Measurements from ENCODE around the gene SLC27A3. TPM values are rescaled to one million over a fixed set of nuclear protein-coding genes. Genes with fewer than 3 reads are reported as not detected.

SLC27A3 gene
- total RNA-seq, 1 experiment from 2014 or later = 42.0 TPM

DNA sequence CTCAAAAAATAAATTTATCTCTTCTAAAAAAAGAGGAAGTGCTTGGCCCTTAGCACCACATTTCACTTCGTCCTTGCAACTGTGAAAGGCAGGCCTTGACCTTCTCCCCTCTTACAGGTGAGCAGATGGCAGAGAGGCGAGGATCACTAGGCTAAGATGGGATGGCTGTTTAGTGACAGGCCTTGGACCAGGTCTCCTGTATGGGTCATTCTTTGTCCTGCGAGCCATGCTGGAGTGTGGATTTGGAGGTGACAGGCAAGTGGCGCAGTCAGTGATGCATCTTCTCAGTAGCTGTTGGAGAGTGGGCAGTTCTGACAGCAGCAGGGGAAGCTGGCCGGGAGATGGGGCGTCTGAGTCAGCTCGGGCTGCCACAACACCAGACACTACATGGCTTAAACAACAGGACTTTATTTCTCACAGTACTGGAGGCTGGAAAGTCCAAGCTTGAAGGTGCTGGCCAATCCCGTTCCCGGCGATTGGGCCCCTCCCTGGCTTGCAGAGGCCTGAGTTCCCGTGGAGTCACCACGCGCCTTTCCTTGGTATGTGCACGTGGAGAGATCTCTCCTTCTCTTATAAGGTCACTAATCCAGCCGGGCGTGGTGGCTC is 16.5 kb downstream of the SLC27A3 start:
- H2BK5ac ChIP-seq (ENCODE audit: insufficient read length, low read length) = no peak overlapping the region
- no peak overlapping the region for H3K14ac ChIP-seq (ENCODE audit: insufficient read depth, low read length)
- no peak overlapping the region for H3K9ac ChIP-seq (ENCODE audit: extremely low read depth, insufficient read length, low read length)
- no peak overlapping the region for H3K4me2 ChIP-seq (ENCODE audit: insufficient read depth, insufficient read length, low read length)
- no peak overlapping the region for H2BK120ac ChIP-seq (ENCODE audit: low read depth, low read length, poor library complexity, severe bottlenecking)
- H3K23me2 ChIP-seq (ENCODE audit: insufficient read length, low read depth, low read length, poor library complexity, severe bottlenecking) = no peaks in the 10 kb centered on the region
- TF ChIP-seq, protein P1, sequence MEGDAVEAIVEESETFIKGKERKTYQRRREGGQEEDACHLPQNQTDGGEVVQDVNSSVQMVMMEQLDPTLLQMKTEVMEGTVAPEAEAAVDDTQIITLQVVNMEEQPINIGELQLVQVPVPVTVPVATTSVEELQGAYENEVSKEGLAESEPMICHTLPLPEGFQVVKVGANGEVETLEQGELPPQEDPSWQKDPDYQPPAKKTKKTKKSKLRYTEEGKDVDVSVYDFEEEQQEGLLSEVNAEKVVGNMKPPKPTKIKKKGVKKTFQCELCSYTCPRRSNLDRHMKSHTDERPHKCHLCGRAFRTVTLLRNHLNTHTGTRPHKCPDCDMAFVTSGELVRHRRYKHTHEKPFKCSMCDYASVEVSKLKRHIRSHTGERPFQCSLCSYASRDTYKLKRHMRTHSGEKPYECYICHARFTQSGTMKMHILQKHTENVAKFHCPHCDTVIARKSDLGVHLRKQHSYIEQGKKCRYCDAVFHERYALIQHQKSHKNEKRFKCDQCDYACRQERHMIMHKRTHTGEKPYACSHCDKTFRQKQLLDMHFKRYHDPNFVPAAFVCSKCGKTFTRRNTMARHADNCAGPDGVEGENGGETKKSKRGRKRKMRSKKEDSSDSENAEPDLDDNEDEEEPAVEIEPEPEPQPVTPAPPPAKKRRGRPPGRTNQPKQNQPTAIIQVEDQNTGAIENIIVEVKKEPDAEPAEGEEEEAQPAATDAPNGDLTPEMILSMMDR (conservative IDR thresholded peaks at IDR 0.05) = no peak
- H3K36me3 Mint-ChIP-seq (ENCODE audit: insufficient read depth in 1 of 3, low read depth in 3 of 3) = no peaks in the 10 kb centered on the region
- no peak overlapping the region for H3K4ac ChIP-seq (ENCODE audit: low read depth, low read length)
- no peak overlapping the region for H4K8ac ChIP-seq (replicated peaks; ENCODE audit: insufficient read length, low read depth, low read length)
- no peak overlapping the region for H3T11ph ChIP-seq (ENCODE audit: low read length)
- H3K18ac ChIP-seq (ENCODE audit: insufficient read length, low read depth, low read length) = no peak overlapping the region
- peak; percentile 29 for DNase-seq
- peaks cover 2% of the 10 kb centered on the region for H3K27me3 Mint-ChIP-seq (ENCODE audit: low read depth)
- H3K56ac ChIP-seq (ENCODE audit: insufficient read length, low read depth, low read length) = no peak overlapping the region
- H4K5ac ChIP-seq (ENCODE audit: insufficient read length, low read depth, low read length) = no peak overlapping the region
- H3K23ac ChIP-seq (ENCODE audit: insufficient read length, low read depth, low read length) = no peak overlapping the region
- H4K91ac ChIP-seq (ENCODE audit: insufficient read length, low read depth, low read length) = no peak overlapping the region
- H2BK15ac ChIP-seq (ENCODE audit: low read depth, low read length) = no peak overlapping the region
- H3K9me3 ChIP-seq (ENCODE audit: control insufficient read depth, low read depth, low read length) = no peaks in the 10 kb centered on the region
- no peaks in the 10 kb centered on the region for H3K79me1 ChIP-seq (ENCODE audit: insufficient read depth, low read depth, low read length, poor library complexity, severe bottlenecking)
- H2BK12ac ChIP-seq (ENCODE audit: insufficient read length, low read depth, low read length) = no peak overlapping the region
- no peak overlapping the region for H3K4me3 Mint-ChIP-seq
- H3K4me1 Mint-ChIP-seq = peaks cover 30 to 44% of the 10 kb centered on the region in 2 experiments
- no peaks in the 10 kb centered on the region for H3K79me2 ChIP-seq (ENCODE audit: insufficient read depth, low read length)
- H2AFZ ChIP-seq (ENCODE audit: low read length) = no peak overlapping the region
- no peaks in the 10 kb centered on the region for H4K20me1 ChIP-seq (ENCODE audit: control insufficient read depth, insufficient read depth, insufficient read length)
- no peaks in the 10 kb centered on the region for H3K27me3 ChIP-seq (ENCODE audit: insufficient read depth, low read length)
- no peaks in the 10 kb centered on the region for H3K4me1 ChIP-seq (ENCODE audit: insufficient read depth, low read length)
- no peaks in the 10 kb centered on the region for H3K9me3 Mint-ChIP-seq
- no peak overlapping the region for H2BK20ac ChIP-seq (ENCODE audit: low read depth, low read length, poor library complexity, severe bottlenecking)
- no CpG with 5 or more reads among the region's 16 CpGs for WGBS (ENCODE audit: extremely low coverage, insufficient read length, low lambda C conversion rate)
- no peak overlapping the region for H2AK5ac ChIP-seq (ENCODE audit: insufficient read length, low read length)
- H3K27ac ChIP-seq (ENCODE audit: insufficient read length, low read depth, low read length) = no peak overlapping the region
- no peak overlapping the region; a peak in 1 of 7 replicates for H3K27ac Mint-ChIP-seq
